Body of pancreas (tissue), 4 donors: ENCODE data around the gene COL6A2.

Experiments used
- POLR2A ChIP-seq, 3 donors: fragments of 450-650 bp; IDR thresholded peaks; one replicate each; pipeline ENCODE4 v1.6.1; 2016; ENCODE audit warnings: antibody characterized with exemption in 3 of 3, mild to moderate bottlenecking in 2 of 3
- TF ChIP-seq, protein P1 (sequence below), 7 experiments: fragments of 450-650 bp in 4 of 7; fragments of 200-600 bp in 3 of 7; sonication (generic) in 3 of 7; IDR thresholded peaks; one replicate each; pipeline ENCODE4 v1.5.1; 2016 to 2019; ENCODE audit warnings: antibody characterized with exemption in 7 of 7

DNA sequence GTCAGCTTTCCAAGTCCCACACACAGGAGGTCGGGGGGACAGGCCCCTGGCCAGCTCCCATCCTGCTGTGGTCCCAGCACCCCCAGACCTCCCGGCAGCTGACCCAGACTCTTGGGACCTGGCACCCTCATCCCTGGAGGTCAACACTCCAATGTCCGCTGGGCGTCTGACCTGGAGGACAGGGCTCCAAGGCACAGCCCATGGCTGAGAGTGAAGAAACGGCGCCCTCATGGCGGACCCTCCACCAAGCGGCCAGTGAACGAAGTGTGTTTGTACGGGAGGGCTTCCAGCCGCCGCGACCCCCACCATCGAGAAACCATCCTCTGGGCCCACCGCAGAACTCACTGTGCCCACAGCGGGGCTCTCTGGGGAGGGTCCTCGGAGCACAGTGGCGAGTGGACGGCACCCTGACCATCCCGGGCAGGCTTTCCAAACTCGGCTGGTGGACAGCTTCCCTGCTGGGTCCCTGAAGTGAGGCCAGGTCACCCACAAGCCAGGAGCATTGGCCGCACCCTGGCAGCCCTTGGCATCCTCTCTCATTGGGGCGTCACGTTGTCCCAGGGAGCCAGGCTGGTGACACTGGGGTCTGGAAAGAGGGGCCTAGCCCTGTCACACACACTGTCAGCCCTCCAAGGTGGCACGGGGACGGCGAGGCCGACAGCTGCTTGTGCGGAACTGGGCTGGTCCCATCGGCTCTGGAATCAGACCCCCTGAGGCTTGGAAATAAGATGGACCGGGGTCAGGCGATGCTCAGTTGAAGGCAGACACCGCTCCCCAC, 47.8 kb upstream of the COL6A2 start:
- TF ChIP-seq, protein P1, sequence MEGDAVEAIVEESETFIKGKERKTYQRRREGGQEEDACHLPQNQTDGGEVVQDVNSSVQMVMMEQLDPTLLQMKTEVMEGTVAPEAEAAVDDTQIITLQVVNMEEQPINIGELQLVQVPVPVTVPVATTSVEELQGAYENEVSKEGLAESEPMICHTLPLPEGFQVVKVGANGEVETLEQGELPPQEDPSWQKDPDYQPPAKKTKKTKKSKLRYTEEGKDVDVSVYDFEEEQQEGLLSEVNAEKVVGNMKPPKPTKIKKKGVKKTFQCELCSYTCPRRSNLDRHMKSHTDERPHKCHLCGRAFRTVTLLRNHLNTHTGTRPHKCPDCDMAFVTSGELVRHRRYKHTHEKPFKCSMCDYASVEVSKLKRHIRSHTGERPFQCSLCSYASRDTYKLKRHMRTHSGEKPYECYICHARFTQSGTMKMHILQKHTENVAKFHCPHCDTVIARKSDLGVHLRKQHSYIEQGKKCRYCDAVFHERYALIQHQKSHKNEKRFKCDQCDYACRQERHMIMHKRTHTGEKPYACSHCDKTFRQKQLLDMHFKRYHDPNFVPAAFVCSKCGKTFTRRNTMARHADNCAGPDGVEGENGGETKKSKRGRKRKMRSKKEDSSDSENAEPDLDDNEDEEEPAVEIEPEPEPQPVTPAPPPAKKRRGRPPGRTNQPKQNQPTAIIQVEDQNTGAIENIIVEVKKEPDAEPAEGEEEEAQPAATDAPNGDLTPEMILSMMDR (IDR thresholded peaks at IDR 0.05) = no peak
- no peak for TF ChIP-seq POLR2A (IDR thresholded peaks at IDR 0.05)
